Measurements from ENCODE around the gene SUSD1.

- no peak for TF ChIP-seq POLR2A (IDR thresholded peaks at IDR 0.05)
- TF ChIP-seq, protein P1, sequence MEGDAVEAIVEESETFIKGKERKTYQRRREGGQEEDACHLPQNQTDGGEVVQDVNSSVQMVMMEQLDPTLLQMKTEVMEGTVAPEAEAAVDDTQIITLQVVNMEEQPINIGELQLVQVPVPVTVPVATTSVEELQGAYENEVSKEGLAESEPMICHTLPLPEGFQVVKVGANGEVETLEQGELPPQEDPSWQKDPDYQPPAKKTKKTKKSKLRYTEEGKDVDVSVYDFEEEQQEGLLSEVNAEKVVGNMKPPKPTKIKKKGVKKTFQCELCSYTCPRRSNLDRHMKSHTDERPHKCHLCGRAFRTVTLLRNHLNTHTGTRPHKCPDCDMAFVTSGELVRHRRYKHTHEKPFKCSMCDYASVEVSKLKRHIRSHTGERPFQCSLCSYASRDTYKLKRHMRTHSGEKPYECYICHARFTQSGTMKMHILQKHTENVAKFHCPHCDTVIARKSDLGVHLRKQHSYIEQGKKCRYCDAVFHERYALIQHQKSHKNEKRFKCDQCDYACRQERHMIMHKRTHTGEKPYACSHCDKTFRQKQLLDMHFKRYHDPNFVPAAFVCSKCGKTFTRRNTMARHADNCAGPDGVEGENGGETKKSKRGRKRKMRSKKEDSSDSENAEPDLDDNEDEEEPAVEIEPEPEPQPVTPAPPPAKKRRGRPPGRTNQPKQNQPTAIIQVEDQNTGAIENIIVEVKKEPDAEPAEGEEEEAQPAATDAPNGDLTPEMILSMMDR (IDR thresholded peaks at IDR 0.05): no peak
Measured at GRCh38 chr9:112059966-112060320, 115.2 kb downstream of the SUSD1 start.

Data from lower leg skin (tissue), 3 donors.